ENCODE results near the gene FBXO38.

Gene FBXO38

DNA sequence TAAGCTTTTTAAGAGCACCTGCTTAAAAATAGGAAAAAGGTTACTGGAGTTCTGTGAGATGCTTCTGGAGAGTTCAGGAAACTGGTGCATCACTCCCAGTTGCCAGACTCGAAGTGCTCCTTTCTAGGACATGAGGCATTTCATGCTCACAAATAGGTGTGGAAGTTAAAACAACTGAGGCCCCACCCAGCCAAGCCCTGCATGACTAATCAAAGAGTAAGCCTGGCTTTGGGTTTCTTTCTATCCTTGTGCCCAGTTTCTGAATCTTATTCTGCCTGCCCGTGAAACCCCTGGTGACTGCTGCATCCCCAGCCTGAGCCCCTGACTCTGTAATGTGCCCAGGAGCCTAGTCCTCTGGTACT lies 40.7 kb upstream of the FBXO38 start:
- no peak for TF ChIP-seq RAD21 (IDR thresholded peaks at IDR 0.05; ENCODE audit: low read depth)
- TF ChIP-seq TCF12 (IDR thresholded peaks at IDR 0.05; ENCODE audit: low read depth) = no peak
- TF ChIP-seq, protein P1, sequence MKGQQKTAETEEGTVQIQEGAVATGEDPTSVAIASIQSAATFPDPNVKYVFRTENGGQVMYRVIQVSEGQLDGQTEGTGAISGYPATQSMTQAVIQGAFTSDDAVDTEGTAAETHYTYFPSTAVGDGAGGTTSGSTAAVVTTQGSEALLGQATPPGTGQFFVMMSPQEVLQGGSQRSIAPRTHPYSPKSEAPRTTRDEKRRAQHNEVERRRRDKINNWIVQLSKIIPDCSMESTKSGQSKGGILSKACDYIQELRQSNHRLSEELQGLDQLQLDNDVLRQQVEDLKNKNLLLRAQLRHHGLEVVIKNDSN (IDR thresholded peaks at IDR 0.05) = no peak
- no peak for TF ChIP-seq FOXM1 (IDR thresholded peaks at IDR 0.05; ENCODE audit: borderline replicate concordance, low read depth)
- TF ChIP-seq CREB1 (IDR thresholded peaks at IDR 0.05; ENCODE audit: low read depth) = no peak
- TF ChIP-seq YY1 (IDR thresholded peaks at IDR 0.05; ENCODE audit: low read depth) = no peak
- no peak for TF ChIP-seq TEAD4 (IDR thresholded peaks at IDR 0.05)
- no peak for TF ChIP-seq EP300 (IDR thresholded peaks at IDR 0.05; ENCODE audit: borderline replicate concordance)
- no peak for TF ChIP-seq NFIC (IDR thresholded peaks at IDR 0.05)
- TF ChIP-seq TAF1 (IDR thresholded peaks at IDR 0.05; ENCODE audit: low read depth) = no peak

DNA sequence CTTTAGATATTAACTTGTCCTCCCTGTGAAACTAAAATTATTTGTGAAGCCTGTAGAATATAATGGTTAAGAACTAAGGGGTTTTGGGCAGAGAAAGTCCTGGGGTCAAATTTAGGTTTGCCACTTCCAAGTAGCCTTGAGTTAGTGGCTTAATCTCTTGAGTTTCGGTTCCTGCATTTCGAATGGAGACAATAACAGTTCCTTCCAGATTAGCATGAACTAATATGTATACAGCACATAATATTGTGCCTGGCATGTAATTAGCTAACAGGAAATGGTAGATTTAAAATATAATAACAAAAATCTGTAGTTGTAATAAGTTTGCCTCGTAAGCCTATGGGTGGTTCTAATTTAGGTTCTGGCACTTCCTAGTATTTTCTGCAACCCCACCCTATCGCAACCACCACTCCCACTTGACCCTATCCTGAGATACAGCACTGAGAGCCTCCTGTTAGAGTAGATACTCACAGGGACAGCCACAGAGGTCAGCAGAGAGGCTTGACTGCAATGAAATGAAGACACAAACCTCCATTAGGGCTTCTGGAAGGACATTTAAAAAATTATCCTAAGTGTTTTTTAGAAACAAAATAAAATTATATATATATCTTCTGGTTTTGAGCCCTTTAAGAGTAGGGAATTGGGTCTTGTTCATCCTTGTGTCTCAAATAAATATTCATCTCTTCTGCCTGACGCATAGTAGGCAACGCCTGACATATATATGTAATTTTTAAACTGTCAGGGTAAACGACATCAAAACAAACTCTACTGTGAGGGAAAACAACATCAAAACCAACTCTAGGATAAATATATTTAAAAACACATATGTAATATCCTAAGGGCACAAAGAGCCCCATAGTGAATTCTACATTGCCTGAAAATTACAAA lies 39.9 kb upstream of the FBXO38 start:
- TF ChIP-seq, protein P1 (IDR thresholded peaks at IDR 0.05) = no peak
- TF ChIP-seq RAD21 (IDR thresholded peaks at IDR 0.05; ENCODE audit: low read depth) = no peak
- no peak for TF ChIP-seq FOXM1 (IDR thresholded peaks at IDR 0.05; ENCODE audit: borderline replicate concordance, low read depth)
- no peak for TF ChIP-seq TEAD4 (IDR thresholded peaks at IDR 0.05)
- no peak for TF ChIP-seq EP300 (IDR thresholded peaks at IDR 0.05; ENCODE audit: borderline replicate concordance)
- TF ChIP-seq NFIC (IDR thresholded peaks at IDR 0.05) = no peak
- no peak for TF ChIP-seq TCF12 (IDR thresholded peaks at IDR 0.05; ENCODE audit: low read depth)
- TF ChIP-seq CEBPB (IDR thresholded peaks at IDR 0.05) = no peak
- TF ChIP-seq CREB1 (IDR thresholded peaks at IDR 0.05; ENCODE audit: low read depth) = no peak
- TF ChIP-seq TAF1 (IDR thresholded peaks at IDR 0.05; ENCODE audit: low read depth) = no peak
- no peak for TF ChIP-seq YY1 (IDR thresholded peaks at IDR 0.05; ENCODE audit: low read depth)
- no peak for TF ChIP-seq EGR1 (IDR thresholded peaks at IDR 0.05)
- TF ChIP-seq, protein P2, sequence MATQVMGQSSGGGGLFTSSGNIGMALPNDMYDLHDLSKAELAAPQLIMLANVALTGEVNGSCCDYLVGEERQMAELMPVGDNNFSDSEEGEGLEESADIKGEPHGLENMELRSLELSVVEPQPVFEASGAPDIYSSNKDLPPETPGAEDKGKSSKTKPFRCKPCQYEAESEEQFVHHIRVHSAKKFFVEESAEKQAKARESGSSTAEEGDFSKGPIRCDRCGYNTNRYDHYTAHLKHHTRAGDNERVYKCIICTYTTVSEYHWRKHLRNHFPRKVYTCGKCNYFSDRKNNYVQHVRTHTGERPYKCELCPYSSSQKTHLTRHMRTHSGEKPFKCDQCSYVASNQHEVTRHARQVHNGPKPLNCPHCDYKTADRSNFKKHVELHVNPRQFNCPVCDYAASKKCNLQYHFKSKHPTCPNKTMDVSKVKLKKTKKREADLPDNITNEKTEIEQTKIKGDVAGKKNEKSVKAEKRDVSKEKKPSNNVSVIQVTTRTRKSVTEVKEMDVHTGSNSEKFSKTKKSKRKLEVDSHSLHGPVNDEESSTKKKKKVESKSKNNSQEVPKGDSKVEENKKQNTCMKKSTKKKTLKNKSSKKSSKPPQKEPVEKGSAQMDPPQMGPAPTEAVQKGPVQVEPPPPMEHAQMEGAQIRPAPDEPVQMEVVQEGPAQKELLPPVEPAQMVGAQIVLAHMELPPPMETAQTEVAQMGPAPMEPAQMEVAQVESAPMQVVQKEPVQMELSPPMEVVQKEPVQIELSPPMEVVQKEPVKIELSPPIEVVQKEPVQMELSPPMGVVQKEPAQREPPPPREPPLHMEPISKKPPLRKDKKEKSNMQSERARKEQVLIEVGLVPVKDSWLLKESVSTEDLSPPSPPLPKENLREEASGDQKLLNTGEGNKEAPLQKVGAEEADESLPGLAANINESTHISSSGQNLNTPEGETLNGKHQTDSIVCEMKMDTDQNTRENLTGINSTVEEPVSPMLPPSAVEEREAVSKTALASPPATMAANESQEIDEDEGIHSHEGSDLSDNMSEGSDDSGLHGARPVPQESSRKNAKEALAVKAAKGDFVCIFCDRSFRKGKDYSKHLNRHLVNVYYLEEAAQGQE (IDR thresholded peaks at IDR 0.05; ENCODE audit: low read depth) = no peak
- TF ChIP-seq, protein P3, sequence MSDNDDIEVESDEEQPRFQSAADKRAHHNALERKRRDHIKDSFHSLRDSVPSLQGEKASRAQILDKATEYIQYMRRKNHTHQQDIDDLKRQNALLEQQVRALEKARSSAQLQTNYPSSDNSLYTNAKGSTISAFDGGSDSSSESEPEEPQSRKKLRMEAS (IDR thresholded peaks at IDR 0.05) = no peak
- TF ChIP-seq ZBTB7A (IDR thresholded peaks at IDR 0.05; ENCODE audit: low read depth) = no peak

DNA sequence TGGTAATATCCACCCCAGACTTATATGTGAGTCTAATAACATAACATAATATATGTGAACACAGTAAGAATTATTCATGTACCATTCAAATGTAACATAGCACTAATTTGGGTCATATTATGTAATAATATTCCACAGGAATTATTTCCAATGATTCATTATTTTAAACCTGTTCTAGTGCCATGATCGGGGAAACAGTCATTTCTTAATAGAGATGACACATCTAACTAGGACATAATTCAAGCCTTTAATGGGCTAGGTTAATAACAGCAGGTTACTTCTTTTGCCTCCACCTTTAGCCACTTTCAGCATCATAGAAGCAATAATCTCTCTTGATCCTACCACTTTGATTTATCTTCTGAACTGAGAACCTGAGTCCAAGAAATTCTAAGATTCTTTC lies 36.1 kb upstream of the FBXO38 start:
- TF ChIP-seq CEBPB (IDR thresholded peaks at IDR 0.05) (no peak), EGR1 (IDR thresholded peaks at IDR 0.05) (no peak), NFIC (IDR thresholded peaks at IDR 0.05) (no peak), FOXM1 (IDR thresholded peaks at IDR 0.05; ENCODE audit: borderline replicate concordance, low read depth) (no peak), CREB1 (IDR thresholded peaks at IDR 0.05; ENCODE audit: low read depth) (no peak), TCF12 (IDR thresholded peaks at IDR 0.05; ENCODE audit: low read depth) (no peak), TAF1 (IDR thresholded peaks at IDR 0.05; ENCODE audit: low read depth) (no peak), YY1 (IDR thresholded peaks at IDR 0.05; ENCODE audit: low read depth) (no peak)
- TF ChIP-seq, protein P2 (IDR thresholded peaks at IDR 0.05; ENCODE audit: low read depth) = no peak
- TF ChIP-seq, protein P3 (IDR thresholded peaks at IDR 0.05) = no peak
- TF ChIP-seq, protein P1 (IDR thresholded peaks at IDR 0.05) = no peak

DNA sequence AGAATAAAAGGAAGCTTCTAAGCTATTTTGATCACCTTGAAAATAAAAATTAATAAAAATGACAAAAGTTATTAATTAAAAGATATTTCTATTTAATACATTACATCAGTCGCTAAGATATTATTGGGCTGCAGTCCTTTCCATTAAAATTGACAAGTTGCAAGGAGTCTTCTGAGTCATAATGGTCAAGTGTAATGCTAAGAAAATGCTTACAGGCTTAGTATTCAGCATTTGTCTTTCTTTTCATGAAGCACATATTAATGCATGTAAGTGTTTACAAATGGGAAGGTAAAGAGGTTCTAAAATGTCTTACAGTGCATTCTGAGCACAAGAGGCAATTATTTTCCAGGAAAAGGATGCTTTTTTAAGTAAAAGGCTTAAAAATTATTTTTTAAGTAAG lies 31.1 kb upstream of the FBXO38 start:
- TF ChIP-seq YY1 (IDR thresholded peaks at IDR 0.05; ENCODE audit: low read depth) (no peak), TEAD4 (IDR thresholded peaks at IDR 0.05) (no peak), FOXM1 (IDR thresholded peaks at IDR 0.05; ENCODE audit: borderline replicate concordance, low read depth) (no peak), TCF12 (IDR thresholded peaks at IDR 0.05; ENCODE audit: low read depth) (no peak), CEBPB (IDR thresholded peaks at IDR 0.05) (no peak), CREB1 (IDR thresholded peaks at IDR 0.05; ENCODE audit: low read depth) (no peak), EGR1 (IDR thresholded peaks at IDR 0.05) (no peak), TAF1 (IDR thresholded peaks at IDR 0.05; ENCODE audit: low read depth) (no peak), NFIC (IDR thresholded peaks at IDR 0.05) (no peak), ZBTB7A (IDR thresholded peaks at IDR 0.05; ENCODE audit: low read depth) (no peak)
- TF ChIP-seq, protein P2 (IDR thresholded peaks at IDR 0.05; ENCODE audit: low read depth) = no peak
- TF ChIP-seq, protein P3 (IDR thresholded peaks at IDR 0.05) = no peak
- TF ChIP-seq, protein P1 (IDR thresholded peaks at IDR 0.05) = no peak

Data from Ishikawa (cell line).